Activated T-helper 17 cell treated with anti-CD3 and anti-CD28 coated beads, Interleukin-2, amount 50 U/mL, for 72 hours (primary cell): ENCODE data around the gene CAND2. TPM values are rescaled to one million over a fixed set of nuclear protein-coding genes. Genes with fewer than 3 reads are reported as not detected.

ENCODE experiments used
- ATAC-seq: fragments of 150-1000 bp; cut with Tn5 transposase; replicated peaks from 2 replicates; pipeline ENCODE4 v1.10.0; 2021; ENCODE audit warnings: mild to moderate bottlenecking, moderate library complexity
- H3K27ac Mint-ChIP-seq: one replicate; pipeline ENCODE4 v1.8.0; 2022; ENCODE audit warnings: mixed read lengths
- H3K27me3 Mint-ChIP-seq: one replicate; pipeline ENCODE4 v1.8.0; 2022; ENCODE audit warnings: mixed read lengths
- H3K36me3 Mint-ChIP-seq: one replicate; pipeline ENCODE4 v1.8.0; 2022; ENCODE audit warnings: low read depth, mild to moderate bottlenecking, mixed read lengths
- H3K4me1 Mint-ChIP-seq: one replicate; pipeline ENCODE4 v1.8.0; 2022; ENCODE audit warnings: mixed read lengths
- H3K4me3 Mint-ChIP-seq: one replicate; pipeline ENCODE4 v1.8.0; 2022; ENCODE audit warnings: mild to moderate bottlenecking, mixed read lengths
- H3K9me3 Mint-ChIP-seq: one replicate; pipeline ENCODE4 v1.8.0; 2022; ENCODE audit warnings: mixed read lengths
- total RNA-seq, 2 donors: library from RNA; stranded (reverse); gene quantifications; one replicate each; pipeline ENCODE4 v1.2.3, GENCODE V29; 2022

Gene CAND2
- total RNA-seq, 2 donors from 2014 or later = 0.19 to 0.85 TPM

GRCh38 chr3:12808587-12808986, 12.1 kb downstream of the CAND2 start:
- Mint-ChIP-seq H3K27ac (peak overlapping the region; percentile 8), H3K9me3 (no peaks in the 10 kb centered on the region), H3K4me1 (no peaks in the 10 kb centered on the region), H3K27me3 (no peaks in the 10 kb centered on the region), H3K4me3 (peak overlapping the region; percentile 44), H3K36me3 (no peaks in the 10 kb centered on the region)
- ATAC-seq = no peak

GRCh38 chr3:12809001-12809400, 12.5 kb downstream of the CAND2 start:
- no peak for ATAC-seq
- H3K27ac Mint-ChIP-seq = peak overlapping the region; percentile 8
- H3K9me3 Mint-ChIP-seq = no peaks in the 10 kb centered on the region
- no peaks in the 10 kb centered on the region for H3K36me3 Mint-ChIP-seq
- H3K27me3 Mint-ChIP-seq = no peaks in the 10 kb centered on the region
- H3K4me3 Mint-ChIP-seq = peak overlapping the region; percentile 44
- no peaks in the 10 kb centered on the region for H3K4me1 Mint-ChIP-seq

- H3K4me1 Mint-ChIP-seq = no peaks in the 10 kb centered on the region
- no peaks in the 10 kb centered on the region for H3K27me3 Mint-ChIP-seq
- no peak overlapping the region for H3K27ac Mint-ChIP-seq
Observed at GRCh38 chr3:12809435-12809834, 13.0 kb downstream of the CAND2 start.

DNA sequence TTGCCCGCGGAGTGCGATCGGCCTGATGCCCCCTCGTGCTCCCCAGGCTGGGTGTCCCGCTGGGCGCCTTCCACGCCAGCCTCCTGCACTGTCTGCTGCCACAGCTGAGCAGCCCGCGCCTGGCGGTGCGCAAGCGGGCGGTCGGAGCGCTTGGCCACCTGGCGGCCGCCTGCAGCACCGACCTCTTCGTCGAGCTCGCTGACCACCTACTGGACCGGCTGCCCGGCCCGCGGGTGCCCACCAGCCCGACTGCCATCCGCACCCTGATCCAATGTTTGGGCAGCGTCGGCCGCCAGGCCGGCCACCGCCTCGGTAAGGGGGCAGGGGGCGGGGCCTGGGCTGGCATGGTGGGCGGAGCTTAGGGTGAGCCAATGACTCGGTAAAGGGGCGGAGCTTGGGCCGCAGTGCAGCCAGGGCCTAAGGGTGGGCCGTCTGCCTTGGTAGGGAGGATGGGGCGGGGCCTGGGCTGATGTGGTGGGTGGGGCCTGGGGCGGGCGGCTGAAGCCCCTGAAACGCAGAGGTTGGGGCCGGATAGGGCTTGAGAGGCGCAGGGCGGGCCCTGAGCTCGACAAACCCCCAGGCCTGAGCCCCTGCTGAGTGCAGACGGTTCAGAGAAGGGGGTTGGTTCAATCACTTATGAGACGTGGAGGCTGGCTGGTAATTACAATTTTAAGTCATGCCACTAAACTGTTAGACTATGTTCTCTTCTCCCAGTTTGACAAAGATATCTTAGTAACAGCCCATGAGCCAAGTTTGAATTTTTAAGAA, 13.7 kb downstream of the CAND2 start:
- Mint-ChIP-seq H3K27me3 (no peaks in the 10 kb centered on the region), H3K27ac (no peak overlapping the region), H3K36me3 (no peaks in the 10 kb centered on the region), H3K4me1 (no peaks in the 10 kb centered on the region), H3K9me3 (no peaks in the 10 kb centered on the region), H3K4me3 (peak overlapping the region; percentile 44)
- ATAC-seq = peak; percentile 99

More at GRCh38 chr3:12809435-12809834, 13.0 kb downstream of the CAND2 start:
- H3K4me3 Mint-ChIP-seq = peak overlapping the region; percentile 44
- ATAC-seq = no peak
- no peaks in the 10 kb centered on the region for H3K9me3 Mint-ChIP-seq
- no peaks in the 10 kb centered on the region for H3K36me3 Mint-ChIP-seq

DNA sequence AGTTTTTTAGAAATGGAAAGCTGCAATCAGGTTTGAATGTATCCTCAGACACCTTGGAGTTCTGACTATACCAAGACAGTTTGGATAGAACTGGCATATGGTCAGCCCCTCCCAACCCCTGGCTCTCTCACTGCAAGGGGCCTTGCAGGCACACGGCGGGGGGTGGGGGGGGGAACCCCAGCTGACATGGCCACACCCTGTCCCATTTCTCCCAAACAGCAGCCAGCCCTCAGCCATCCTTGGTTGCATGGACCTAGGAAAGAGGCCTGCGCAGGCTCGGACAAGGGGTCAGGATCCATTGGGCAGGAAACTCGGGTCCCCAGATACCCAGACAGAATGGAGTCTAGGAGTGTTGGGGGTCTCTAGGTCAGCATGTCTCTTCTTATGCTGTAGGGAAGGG, 14.5 kb downstream of the CAND2 start:
- ATAC-seq = no peak
- Mint-ChIP-seq H3K9me3 (no peaks in the 10 kb centered on the region), H3K4me3 (peak overlapping the region; percentile 44), H3K36me3 (no peaks in the 10 kb centered on the region), H3K27me3 (no peaks in the 10 kb centered on the region), H3K4me1 (no peaks in the 10 kb centered on the region), H3K27ac (no peak overlapping the region)

DNA sequence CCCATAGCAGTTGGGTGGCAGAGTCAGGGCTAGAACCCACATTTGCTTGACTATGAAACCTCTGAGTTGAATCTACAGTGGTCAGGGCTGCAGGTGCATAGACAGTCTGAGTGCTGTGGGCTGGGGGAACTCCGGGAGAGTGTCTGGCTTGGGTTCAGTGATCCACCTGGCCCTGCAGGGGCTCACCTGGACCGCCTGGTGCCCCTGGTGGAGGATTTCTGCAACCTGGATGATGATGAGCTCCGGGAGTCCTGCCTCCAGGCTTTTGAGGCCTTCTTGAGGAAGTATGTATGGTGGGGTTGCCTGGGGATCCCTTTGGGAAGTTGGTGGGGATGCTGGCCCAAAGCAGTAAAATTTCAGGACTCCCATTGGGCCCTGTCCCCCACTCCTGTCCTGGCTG, 16.3 kb downstream of the CAND2 start:
- no peak for ATAC-seq
- no peaks in the 10 kb centered on the region for H3K27me3 Mint-ChIP-seq
- no peak overlapping the region for H3K27ac Mint-ChIP-seq
- H3K36me3 Mint-ChIP-seq = no peaks in the 10 kb centered on the region
- H3K4me1 Mint-ChIP-seq = no peaks in the 10 kb centered on the region
- no peaks in the 10 kb centered on the region for H3K9me3 Mint-ChIP-seq
- H3K4me3 Mint-ChIP-seq = no peak overlapping the region

GRCh38 chr3:12813967-12814366, 17.5 kb downstream of the CAND2 start:
- Mint-ChIP-seq H3K4me1 (no peaks in the 10 kb centered on the region), H3K27ac (peak overlapping the region; percentile 17), H3K9me3 (no peaks in the 10 kb centered on the region), H3K27me3 (no peaks in the 10 kb centered on the region), H3K36me3 (no peaks in the 10 kb centered on the region), H3K4me3 (no peak overlapping the region)
- no peak for ATAC-seq

DNA sequence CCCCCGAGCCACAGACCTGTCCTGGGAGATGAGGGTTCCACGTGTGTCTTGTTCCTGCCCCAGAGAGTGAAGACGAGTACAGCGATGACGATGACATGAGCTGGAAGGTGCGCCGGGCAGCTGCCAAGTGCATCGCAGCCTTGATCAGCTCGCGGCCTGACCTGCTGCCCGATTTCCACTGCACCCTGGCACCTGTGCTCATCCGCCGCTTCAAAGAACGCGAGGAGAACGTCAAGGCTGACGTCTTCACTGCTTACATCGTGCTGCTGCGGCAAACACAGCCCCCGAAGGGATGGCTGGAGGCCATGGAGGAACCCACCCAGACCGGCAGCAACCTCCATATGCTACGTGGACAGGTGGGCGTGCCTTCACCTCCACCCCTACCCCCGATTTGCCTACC, 18.6 kb downstream of the CAND2 start:
- H3K36me3 Mint-ChIP-seq = no peaks in the 10 kb centered on the region
- no peaks in the 10 kb centered on the region for H3K9me3 Mint-ChIP-seq
- H3K4me3 Mint-ChIP-seq = no peak overlapping the region
- no peak for ATAC-seq
- no peaks in the 10 kb centered on the region for H3K4me1 Mint-ChIP-seq
- no peaks in the 10 kb centered on the region for H3K27me3 Mint-ChIP-seq
- H3K27ac Mint-ChIP-seq = no peak overlapping the region

DNA sequence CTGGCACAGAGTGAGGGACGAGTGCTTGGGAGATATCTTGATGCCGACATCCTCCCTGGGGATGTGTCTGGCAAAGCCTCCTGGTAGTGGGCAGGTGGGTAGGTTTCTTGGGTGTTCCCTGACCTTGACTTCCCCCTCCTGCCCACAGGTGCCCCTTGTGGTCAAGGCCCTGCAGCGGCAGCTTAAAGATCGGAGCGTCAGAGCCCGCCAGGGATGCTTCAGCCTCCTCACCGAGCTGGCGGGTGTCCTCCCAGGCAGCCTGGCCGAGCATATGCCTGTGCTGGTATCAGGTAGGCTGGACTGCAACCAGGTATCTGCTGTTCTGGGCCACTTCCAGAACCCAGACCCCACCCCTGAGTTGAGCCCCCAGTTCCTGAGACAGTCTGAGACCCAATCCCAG, 19.2 kb downstream of the CAND2 start:
- Mint-ChIP-seq H3K4me3 (no peak overlapping the region), H3K27me3 (no peaks in the 10 kb centered on the region), H3K27ac (no peak overlapping the region), H3K9me3 (no peaks in the 10 kb centered on the region), H3K4me1 (no peaks in the 10 kb centered on the region), H3K36me3 (no peaks in the 10 kb centered on the region)
- ATAC-seq = no peak

DNA sequence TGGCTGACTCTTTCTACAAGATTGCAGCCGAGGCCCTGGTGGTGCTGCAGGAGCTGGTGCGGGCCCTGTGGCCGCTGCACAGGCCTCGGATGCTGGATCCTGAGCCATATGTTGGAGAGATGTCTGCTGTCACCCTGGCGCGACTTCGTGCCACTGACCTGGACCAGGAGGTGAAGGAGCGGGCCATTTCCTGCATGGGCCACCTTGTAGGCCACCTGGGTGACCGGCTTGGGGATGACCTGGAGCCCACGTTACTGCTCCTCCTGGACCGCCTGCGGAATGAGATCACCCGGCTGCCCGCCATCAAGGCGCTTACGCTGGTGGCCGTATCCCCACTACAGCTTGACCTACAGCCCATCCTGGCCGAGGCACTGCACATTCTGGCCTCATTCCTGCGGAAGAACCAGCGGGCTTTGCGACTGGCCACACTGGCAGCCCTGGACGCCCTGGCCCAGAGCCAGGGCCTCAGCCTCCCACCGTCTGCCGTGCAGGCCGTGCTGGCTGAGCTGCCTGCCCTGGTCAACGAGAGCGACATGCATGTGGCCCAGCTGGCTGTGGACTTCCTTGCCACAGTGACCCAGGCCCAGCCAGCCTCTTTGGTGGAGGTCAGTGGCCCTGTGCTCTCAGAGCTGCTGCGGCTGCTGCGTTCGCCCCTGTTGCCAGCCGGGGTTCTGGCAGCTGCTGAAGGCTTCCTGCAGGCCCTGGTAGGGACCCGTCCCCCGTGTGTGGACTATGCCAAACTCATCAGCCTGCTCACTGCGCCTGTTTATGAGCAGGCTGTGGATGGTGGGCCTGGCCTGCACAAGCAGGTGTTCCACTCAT, 20.3 kb downstream of the CAND2 start:
- Mint-ChIP-seq H3K4me3 (no peak overlapping the region), H3K9me3 (no peaks in the 10 kb centered on the region), H3K27ac (no peak overlapping the region), H3K36me3 (no peaks in the 10 kb centered on the region), H3K4me1 (no peaks in the 10 kb centered on the region), H3K27me3 (no peaks in the 10 kb centered on the region)
- ATAC-seq = no peak

- ATAC-seq = no peak
- Mint-ChIP-seq H3K36me3 (no peaks in the 10 kb centered on the region), H3K27ac (no peak overlapping the region), H3K4me3 (no peak overlapping the region), H3K4me1 (no peaks in the 10 kb centered on the region), H3K9me3 (no peaks in the 10 kb centered on the region), H3K27me3 (no peaks in the 10 kb centered on the region)
Observed at GRCh38 chr3:12817343-12817710, 20.8 kb downstream of the CAND2 start.

GRCh38 chr3:12818273-12818672, 21.8 kb downstream of the CAND2 start:
- no peaks in the 10 kb centered on the region for H3K27me3 Mint-ChIP-seq
- H3K27ac Mint-ChIP-seq = no peak overlapping the region
- H3K36me3 Mint-ChIP-seq = no peaks in the 10 kb centered on the region
- no peak for ATAC-seq
- H3K9me3 Mint-ChIP-seq = no peaks in the 10 kb centered on the region
- no peaks in the 10 kb centered on the region for H3K4me1 Mint-ChIP-seq
- H3K4me3 Mint-ChIP-seq = no peak overlapping the region

DNA sequence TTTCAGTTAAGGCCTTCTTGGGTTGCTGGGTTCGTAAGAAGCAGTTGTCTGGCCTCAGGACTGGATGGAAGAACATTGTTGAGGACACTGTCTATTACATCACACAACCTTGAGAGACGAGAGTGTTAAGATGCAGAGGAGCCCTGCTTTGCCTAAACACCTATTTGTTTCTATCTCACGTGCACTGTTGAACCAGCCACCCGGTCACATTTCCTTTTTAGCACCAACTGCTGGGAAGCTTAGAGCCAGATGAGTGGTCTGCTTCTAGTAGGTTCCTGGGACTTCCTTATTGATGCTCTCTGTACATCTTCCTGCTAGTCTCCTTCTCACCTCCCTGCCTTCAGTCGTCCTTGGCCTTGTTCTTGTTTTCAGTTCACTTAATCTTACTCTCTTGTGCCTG, 22.3 kb downstream of the CAND2 start:
- H3K9me3 Mint-ChIP-seq = no peaks in the 10 kb centered on the region
- ATAC-seq = no peak
- no peak overlapping the region for H3K27ac Mint-ChIP-seq
- no peaks in the 10 kb centered on the region for H3K4me1 Mint-ChIP-seq
- no peak overlapping the region for H3K4me3 Mint-ChIP-seq
- no peaks in the 10 kb centered on the region for H3K27me3 Mint-ChIP-seq
- H3K36me3 Mint-ChIP-seq = no peaks in the 10 kb centered on the region

- no peaks in the 10 kb centered on the region for H3K36me3 Mint-ChIP-seq
- no peak overlapping the region for H3K4me3 Mint-ChIP-seq
- ATAC-seq = no peak
- no peaks in the 10 kb centered on the region for H3K27me3 Mint-ChIP-seq
- no peak overlapping the region for H3K27ac Mint-ChIP-seq
- H3K9me3 Mint-ChIP-seq = no peaks in the 10 kb centered on the region
- H3K4me1 Mint-ChIP-seq = no peaks in the 10 kb centered on the region
Observed at GRCh38 chr3:12822725-12823373, 26.4 kb downstream of the CAND2 start.

- Mint-ChIP-seq H3K36me3 (no peaks in the 10 kb centered on the region), H3K4me3 (no peak overlapping the region), H3K27me3 (no peaks in the 10 kb centered on the region), H3K27ac (no peak overlapping the region), H3K4me1 (no peaks in the 10 kb centered on the region), H3K9me3 (no peaks in the 10 kb centered on the region)
- no peak for ATAC-seq
Observed at GRCh38 chr3:12824299-12824698, 27.8 kb downstream of the CAND2 start.
